Medulla oblongata (tissue), 1 donor: Measurements from ENCODE around the gene MACROD2.
"Not testable (repeated sequence)": the region's sequence is repeated elsewhere in the genome, so short reads cannot be mapped to it uniquely, and the experiment has no call there.

ENCODE experiments used
- DNase-seq: peaks from one replicate; pipeline ENCODE4 v3.0.0-alpha.2; 2015; ENCODE audit errors: extremely low spot score

MACROD2 gene

GRCh38 chr20:15515691-15516090 lies 1520.4 kb downstream of the MACROD2 start:
- peak; percentile 35 for DNase-seq

DNA sequence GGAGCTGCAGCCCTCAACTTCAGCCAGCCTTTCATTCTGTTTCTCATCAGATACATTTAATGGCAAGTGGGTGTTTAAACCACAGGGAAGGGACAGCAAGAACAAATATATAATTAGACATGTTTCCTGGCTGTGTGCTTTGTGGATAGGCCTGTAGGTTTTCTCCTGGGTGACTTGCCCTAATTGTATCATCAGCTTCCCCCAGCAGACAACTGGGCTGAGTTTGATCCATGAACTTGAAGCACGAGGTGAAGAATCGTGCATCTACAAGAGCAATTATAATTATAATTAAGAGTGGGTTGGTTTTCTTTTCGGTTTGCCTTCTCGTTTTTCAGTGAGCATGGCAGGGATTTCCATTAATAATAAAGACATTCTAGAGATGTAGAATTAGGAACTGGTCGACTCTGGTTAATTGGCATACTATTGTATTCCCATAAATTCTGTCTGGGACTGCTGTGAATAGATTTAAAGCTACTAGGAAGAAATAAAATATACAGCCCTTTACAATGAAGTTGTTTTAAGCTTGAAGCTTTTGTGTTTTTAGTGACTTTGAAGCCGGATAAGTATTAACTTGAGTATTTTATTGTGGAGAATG lies 1525.7 kb downstream of the MACROD2 start:
- no peak for DNase-seq

- DNase-seq, result no peak
These were observed 1528.1 kb downstream of the MACROD2 start for GRCh38 chr20:15523400-15523799.

DNA sequence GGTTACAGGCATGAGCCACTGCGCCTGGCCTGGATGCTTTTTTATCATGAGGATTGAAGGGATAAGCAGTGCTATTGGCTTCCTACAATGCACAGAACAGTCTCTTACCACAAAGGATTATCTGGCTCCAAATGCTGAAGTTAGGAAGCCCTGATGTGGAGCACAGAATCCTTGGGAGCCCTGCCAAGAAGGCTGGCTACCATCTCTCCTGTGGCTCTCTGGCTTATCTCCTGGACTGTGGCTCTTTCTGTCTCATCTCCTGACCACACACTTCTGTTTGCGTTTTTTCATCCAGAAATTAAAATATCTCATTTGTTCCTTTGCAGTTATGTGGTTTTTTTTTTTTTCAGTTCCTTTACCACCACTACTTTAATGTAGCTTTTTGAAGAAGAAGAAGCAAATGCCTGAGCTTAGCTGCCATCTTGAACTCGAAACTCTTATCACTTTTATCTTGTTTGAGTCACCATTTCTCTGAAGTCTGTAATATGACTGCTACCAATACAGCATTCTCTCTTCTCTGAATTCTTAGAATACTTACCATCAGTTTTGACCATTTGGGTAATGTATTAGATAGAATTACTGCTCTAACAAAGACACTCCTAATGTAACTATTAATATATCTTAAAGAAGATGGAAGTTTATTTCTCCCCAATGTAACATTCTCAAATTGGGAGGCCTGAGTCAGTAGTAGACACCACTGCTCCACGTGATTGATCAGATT lies 1533.2 kb downstream of the MACROD2 start:
- no peak for DNase-seq

- DNase-seq, result no peak
These were observed 1540.5 kb downstream of the MACROD2 start for GRCh38 chr20:15535863-15536262.

DNA sequence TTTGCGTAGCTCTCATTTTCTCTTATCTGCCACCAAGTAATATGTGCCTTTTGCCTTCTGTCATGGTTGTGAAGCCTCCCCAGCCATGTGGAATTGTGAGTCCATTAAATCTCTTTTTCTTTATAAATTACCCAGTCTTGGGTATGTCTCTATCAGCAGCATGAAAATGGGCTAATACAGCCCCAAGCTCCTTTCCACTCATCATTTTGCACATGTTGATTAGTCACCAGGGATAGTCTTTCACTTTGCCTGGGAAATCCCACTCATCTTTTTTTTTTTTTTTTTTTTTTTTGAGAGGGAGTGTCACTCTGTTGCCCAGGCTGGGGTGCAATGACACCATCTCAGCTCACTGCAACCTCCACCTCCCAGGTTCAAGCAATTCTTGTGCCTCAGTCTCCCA lies 1541.9 kb downstream of the MACROD2 start:
- not testable (repeated sequence) for DNase-seq

DNA sequence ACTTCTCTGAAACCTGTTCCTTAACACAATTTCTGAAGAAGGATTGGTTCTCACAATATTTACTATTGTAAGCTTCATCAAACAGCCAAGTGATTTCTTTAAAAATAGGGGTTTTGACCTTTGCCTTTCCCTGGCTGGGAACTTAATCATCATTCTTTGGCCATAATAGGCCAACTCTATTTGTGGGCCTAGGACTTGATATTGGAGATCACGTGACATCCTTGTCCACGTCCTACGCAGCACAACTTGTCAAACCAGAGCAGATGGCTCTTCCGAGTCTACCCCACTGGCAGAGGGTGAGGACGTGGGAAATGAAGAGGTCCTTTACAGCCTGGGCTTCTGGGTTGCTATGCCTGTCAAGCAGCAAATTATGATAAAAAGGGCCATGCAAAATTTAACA lies 1547.3 kb downstream of the MACROD2 start:
- DNase-seq, result no peak

- no peak for DNase-seq
These were observed 1549.4 kb downstream of the MACROD2 start for GRCh38 chr20:15544742-15545141.

DNA sequence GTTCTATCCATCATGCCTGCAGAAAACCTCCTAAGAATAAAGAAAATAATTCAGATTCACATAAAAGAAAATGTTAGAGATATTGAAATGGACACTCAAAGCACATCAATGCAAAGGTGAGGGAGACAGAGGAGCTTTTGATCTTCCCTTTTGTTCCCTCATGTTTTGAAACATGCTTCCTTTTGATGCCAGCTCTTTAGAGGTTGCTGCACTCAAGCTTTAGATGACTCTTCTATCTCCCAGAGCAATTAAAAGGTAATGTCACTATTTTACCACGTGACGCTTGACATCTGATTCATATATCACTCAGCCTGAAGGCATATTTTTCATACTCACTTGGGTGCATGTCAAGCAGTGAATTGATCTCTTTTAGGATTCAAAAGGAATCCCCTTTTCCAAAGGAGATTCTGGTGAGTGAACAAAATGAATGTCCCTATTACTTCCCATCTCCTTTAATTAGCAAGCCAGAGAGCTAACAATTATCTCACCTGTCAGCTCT lies 1551.3 kb downstream of the MACROD2 start:
- DNase-seq, result no peak

GRCh38 chr20:15547119-15547518 lies 1551.8 kb downstream of the MACROD2 start:
- DNase-seq, result no peak

- DNase-seq, result no peak
These were observed 1555.0 kb downstream of the MACROD2 start for GRCh38 chr20:15550116-15550870.

GRCh38 chr20:15555913-15556312 lies 1560.6 kb downstream of the MACROD2 start:
- DNase-seq, result no peak

- no peak for DNase-seq
These were observed 1561.6 kb downstream of the MACROD2 start for GRCh38 chr20:15556869-15557268.

DNA sequence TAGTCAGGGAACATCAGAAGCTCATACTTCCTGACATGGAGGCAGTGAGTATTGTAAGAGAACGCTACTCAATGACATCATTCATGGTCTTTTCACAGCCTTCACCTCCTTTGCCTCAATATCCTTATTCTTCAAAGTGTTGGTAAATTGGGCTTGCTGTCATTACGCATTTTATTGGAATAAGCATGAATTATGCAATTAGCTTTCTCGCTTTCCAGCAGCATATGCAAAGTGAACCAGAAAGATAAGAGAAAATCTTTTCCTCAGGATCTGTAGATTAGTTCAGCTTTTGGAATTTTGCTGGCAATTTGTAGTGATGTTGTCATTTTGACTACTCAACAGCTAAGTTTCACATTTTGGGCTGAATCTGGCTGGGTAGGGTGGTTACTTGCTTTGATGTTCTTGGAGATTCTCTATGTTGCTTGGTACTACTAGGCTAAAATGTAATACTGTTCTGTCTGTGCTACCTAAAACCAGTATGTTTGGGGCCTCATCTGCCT lies 1565.8 kb downstream of the MACROD2 start:
- peak; percentile 31 for DNase-seq

DNA sequence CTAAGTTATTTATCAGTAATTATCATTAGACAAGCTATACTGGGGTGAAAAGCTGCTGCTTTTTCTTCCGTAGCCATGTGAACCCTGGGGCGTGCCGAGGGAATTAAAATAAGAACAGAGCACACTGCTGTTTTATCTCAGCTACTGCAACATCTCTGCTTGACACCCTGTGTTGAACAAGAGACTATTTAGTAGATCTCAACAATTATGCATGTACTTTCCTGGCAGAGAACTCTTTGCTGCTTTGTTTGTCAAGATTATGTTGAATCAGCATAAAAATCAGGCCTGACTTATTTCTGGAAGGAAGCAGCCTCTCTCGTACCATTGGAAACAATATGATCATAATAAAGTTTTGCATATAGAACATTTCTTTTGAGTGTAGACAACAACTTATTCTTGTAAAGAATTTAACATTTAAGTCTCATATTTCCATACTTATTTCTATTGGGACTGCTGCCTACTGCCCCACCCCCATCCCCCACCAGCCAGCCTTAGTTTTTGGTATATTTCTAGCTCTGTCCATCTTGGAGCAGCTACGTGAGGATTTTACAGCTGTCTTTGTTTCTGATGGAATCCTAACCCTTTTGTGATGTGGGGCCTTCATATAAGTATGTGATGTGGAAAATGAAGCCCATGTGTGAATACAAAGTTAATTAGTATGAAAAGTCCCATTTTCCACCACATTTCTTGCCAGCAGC lies 1566.5 kb downstream of the MACROD2 start:
- DNase-seq, result peak; percentile 87

- DNase-seq, result no peak
These were observed 1568.5 kb downstream of the MACROD2 start for GRCh38 chr20:15563836-15564235.

DNA sequence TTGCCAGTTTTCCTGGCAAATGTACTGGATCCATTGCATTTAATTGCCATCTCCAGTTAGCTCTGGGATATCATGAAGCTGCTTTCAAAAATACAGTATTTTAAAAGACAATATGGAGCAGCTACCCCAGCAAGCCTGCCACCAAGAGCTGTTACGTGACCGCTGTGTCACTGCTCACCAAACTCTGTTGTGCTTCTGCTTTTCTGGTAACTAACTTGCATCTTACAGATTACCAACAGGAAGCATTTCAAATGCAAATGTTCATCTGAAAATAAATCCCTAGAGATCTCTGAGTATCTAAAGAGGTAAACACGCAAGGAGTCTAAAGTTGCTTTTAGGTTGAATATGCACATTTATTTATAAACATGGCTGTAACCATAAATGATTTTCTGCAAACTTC lies 1569.7 kb downstream of the MACROD2 start:
- no peak for DNase-seq

GRCh38 chr20:15565786-15566185 lies 1570.5 kb downstream of the MACROD2 start:
- DNase-seq, result no peak

- no peak for DNase-seq
These were observed 1571.9 kb downstream of the MACROD2 start for GRCh38 chr20:15567219-15567618.

DNA sequence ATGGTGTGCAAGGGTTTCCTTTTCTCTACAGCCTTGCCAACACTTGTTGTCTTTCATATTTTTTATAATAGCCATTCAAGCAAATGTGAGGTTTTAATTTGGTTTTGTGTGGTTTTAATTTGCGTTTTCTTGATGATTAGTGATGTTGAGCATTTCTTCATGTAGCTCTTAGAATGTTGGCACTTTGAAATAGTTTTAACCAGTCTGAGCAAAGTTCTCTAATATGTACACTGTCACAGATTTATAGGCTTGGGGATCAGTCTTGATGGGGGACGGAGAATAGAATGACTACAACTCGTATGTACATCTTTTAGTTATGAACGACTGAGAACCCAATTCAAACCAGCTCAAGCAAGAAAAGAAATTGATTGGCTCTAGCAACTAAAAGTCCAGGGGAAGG lies 1574.8 kb downstream of the MACROD2 start:
- no peak for DNase-seq

GRCh38 chr20:15571056-15571455 lies 1575.7 kb downstream of the MACROD2 start:
- no peak for DNase-seq

GRCh38 chr20:15575255-15575654 lies 1579.9 kb downstream of the MACROD2 start:
- DNase-seq, result no peak
